Fibroblast of the aortic adventitia (primary cell): Measurements from ENCODE around the gene MLYCD. TPM values are rescaled to one million over a fixed set of nuclear protein-coding genes. Genes with fewer than 3 reads are reported as not detected.

Experiments used
- DNase-seq: peaks from one replicate; pipeline ENCODE4 v3.0.0-alpha.2; 2010; ENCODE audit warnings: low read depth
- H3K4me3 ChIP-seq: 2 replicates; pipeline ENCODE4 v1.5.1; 2011; ENCODE audit warnings: low read depth, mild to moderate bottlenecking, control low read depth, low read length, moderate library complexity
- total RNA-seq: library from RNA; depleted of rRNA; stranded (reverse); fragments of >200 nt; gene quantifications from 2 replicates; pipeline ENCODE4 v1.2.3, GENCODE V29; 2012; ENCODE audit warnings: low replicate concordance
- TF ChIP-seq, protein P1 (sequence below): IDR thresholded peaks from 2 replicates; pipeline ENCODE4 v1.5.1; 2011; ENCODE audit warnings: mild to moderate bottlenecking, low read length, control low read depth, inconsistent platforms; ENCODE audit not compliant: insufficient read depth

MLYCD gene
- total RNA-seq, 1 donor, result 3.3 TPM

DNA sequence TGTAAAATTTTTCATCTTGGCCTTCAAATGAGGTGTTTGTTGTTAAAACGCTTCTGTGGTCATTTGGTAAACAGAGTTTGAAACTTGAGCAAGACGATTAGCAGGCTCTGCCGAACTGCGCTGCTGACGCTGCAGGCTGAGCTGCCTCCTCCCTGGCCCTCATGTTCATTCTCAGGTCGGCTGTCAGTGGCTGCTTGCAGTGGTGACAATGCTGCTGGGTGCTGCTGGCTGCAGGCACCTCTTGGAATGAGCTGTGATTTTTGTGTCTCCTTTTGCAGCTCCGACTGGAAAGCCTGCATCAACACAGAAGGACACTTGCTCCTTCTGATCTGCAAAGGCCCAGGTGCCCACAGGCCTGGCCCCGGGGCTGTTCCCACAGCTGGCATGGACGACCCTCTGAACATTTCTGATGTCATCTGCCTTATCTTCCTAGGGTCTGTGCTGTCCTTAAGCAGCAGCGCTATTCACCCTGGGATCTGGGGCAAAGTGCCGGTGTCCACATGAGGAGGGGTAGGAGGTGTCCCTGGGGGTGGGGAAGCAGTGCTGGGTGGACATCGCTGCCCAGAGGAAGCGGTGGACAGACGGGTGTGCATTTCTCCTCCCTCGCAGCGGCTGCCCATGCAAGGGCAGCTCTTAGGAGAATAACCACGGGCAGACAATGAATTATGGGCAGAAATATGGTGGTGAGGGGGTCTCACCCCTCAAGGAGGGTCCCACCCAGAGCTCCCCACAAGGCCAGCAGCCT is 31.1 kb downstream of the MLYCD start:
- DNase-seq, result no peak
- no peak overlapping the region for H3K4me3 ChIP-seq
- TF ChIP-seq, protein P1, sequence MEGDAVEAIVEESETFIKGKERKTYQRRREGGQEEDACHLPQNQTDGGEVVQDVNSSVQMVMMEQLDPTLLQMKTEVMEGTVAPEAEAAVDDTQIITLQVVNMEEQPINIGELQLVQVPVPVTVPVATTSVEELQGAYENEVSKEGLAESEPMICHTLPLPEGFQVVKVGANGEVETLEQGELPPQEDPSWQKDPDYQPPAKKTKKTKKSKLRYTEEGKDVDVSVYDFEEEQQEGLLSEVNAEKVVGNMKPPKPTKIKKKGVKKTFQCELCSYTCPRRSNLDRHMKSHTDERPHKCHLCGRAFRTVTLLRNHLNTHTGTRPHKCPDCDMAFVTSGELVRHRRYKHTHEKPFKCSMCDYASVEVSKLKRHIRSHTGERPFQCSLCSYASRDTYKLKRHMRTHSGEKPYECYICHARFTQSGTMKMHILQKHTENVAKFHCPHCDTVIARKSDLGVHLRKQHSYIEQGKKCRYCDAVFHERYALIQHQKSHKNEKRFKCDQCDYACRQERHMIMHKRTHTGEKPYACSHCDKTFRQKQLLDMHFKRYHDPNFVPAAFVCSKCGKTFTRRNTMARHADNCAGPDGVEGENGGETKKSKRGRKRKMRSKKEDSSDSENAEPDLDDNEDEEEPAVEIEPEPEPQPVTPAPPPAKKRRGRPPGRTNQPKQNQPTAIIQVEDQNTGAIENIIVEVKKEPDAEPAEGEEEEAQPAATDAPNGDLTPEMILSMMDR, result no peak

DNA sequence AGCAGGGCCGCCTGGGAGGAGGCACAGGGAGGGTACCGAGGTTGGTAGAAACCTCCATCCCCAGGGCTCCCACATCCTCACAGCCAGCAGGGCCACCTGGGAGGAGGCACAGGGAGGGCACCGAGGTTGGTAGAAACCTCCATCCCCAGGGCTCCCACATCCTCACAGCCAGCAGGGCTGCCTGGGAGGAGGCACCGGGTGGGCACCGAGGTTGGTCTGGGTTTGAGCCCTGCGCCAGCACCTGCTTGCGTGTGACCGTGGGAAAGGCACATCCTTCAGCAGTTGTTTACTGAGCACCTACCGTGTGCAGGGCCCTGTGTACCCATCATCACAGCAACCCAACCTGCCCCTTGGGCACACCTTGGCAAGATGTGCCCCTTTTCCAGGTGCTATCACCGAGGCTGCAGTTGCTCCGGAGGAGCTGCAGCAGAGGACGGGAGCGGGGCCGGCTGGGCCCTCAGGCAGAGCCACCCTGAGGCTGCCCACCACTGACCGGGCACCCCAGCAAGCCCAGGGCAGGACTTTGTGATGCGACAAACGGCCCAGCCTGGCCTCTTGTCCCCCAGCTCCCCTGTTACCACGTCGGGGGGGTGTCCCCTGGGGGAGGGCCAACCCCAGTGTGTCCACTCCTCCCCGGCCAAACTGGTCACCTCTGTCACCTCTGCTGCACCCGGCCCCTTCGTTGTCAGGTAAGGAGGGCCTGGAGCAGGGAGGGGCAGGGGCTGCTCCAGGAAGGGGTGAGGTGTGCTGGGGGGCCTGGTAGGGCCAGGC is 32.0 kb downstream of the MLYCD start:
- DNase-seq, result no peak
- no peak overlapping the region for H3K4me3 ChIP-seq
- TF ChIP-seq, protein P1, result no peak

DNA sequence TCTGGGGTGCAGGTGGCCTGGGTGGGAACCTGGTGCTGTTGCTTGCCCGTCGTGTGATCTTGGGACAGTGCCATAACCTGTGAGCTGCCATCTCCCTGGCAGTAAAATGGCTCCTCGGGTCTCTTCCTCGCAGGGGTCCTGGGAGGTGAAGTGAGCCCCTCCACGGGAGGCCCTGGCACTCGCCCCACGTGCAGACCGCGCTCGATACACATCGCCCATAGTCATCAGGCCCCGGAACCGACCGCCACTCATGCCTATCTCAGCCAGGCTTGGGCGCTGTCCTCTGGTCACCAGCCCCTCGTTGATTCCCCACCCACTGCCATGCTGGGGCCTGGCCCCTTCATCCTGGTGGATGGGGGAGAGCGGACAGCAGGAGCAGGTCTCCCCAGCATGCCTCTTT is 32.6 kb downstream of the MLYCD start:
- no peak overlapping the region for H3K4me3 ChIP-seq
- DNase-seq, result no peak
- TF ChIP-seq, protein P1, result no peak

DNA sequence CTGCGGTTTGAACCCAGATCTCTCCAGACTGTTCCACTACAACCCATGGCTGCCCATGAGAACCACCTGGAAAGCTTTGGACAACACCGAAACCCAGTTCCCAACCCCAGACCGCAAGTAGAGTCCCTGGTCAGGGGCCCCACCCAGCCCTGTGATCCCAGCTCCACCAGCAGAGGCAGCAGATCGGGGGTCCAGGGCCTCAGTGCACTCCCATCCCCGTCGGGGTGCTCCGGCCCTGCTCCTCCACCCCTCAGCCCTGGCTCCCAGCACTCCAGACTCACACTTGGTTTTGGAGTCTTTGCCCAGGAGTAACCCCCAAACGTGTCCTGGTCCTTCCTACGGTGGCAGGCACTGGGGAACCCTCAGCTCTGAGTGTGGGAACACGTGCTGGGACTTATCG is 33.4 kb downstream of the MLYCD start:
- TF ChIP-seq, protein P1, result no peak
- H3K4me3 ChIP-seq, result no peak overlapping the region
- DNase-seq, result no peak

DNA sequence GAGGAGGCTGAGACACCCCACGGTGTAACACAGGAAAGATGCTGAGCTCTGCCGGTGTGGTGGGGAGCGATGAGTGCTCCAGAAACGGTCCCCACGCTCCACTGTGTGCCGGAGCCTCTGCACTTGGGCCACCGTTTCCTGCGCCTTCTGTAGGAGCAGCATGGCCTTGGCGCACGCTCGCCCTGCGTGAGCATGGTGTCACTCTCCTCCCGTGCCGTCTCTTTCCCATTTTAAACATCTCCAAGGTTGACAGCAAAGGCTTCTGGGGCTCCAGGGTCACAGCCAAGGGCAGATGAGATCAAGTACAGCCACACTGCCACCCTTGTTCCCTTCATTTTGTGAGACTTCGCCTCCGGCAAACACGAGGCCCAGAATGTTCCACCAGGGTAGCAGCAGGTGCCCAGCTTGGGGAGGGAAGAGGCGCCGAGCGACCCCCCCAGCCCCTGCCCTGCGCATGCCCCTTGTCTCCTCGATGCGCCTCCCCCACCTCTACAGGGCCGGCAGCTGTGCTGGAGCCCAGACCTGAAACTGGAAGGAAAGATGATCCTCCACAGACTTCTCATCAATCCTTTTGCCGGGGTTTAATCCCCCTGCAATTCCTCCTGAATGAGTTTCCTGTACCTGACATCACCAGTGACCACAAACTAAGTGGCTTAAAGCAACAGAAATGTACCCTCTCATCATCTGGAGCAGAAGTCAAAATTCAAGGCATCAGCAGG is 34.2 kb downstream of the MLYCD start:
- no peak for DNase-seq
- TF ChIP-seq, protein P1, result no peak

DNA sequence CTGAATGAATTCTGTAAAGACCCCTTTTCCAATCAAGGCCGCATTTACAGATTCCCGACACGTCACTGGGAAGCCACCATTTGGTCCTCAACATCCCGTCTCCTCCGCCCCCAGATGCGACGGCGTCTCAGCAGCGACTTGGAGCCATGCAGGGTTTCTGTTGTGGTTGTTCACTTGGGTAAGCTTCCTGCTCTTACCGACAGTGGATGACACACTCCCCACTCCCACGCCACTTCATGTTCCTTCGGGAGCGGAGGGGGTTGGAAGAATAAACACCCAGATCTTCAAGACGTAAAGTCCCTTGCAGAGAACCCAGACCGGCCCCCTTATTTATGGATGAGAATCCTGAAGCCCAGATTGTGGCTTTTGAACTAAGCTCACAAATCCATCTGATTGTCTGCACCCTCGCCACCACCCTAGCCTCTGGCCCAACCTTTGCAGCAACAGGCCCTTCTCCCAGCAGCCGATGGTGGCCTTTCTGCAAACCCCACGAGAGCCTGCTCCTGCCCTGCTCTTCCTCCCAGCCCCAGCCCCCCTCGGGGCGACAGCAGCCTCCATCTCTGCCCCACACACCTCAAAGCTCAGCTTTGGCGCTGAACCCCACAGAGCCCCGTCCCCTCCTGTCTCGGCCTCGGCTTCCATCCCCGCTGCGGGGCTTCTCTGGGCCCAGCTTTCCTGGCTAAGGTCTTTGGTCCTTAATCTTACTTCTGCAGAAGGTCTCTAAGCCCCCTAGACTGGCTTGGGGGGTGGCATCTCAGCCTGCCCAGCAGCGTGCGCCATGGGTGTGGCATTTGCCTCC is 35.2 kb downstream of the MLYCD start:
- TF ChIP-seq, protein P1, result no peak
- DNase-seq, result no peak
- H3K4me3 ChIP-seq, result no peak overlapping the region

More for the DNA sequence above, 34.2 kb downstream of the MLYCD start:
- H3K4me3 ChIP-seq, result no peak overlapping the region
